ENCODE measurements around the gene PARD3.
"Not testable (repeated sequence)": the region's sequence is repeated elsewhere in the genome, so short reads cannot be mapped to it uniquely, and the experiment has no call there.

Gene PARD3

DNA sequence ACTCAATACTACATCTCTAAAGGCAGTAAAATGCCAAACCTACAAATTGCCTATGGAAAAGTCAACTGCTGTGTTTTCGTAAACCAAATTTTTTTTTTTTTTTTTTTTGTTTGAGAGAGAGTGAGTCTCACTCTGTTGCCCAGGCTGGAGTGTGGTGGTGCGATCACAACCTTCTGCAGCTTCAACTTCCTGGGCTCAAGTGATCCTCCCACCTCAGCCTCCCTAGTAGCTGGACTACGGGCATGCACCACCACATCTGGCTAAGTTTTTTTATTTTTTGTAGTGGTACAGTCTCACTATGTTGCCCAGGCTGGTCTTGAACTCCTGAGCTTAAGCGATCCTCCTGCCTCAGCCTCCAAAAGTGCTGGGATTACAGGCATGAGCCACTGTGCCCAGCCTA is 74.0 kb downstream of the PARD3 start:
- DNase-seq (ENCODE audit: low read depth): not testable (repeated sequence)

DNA sequence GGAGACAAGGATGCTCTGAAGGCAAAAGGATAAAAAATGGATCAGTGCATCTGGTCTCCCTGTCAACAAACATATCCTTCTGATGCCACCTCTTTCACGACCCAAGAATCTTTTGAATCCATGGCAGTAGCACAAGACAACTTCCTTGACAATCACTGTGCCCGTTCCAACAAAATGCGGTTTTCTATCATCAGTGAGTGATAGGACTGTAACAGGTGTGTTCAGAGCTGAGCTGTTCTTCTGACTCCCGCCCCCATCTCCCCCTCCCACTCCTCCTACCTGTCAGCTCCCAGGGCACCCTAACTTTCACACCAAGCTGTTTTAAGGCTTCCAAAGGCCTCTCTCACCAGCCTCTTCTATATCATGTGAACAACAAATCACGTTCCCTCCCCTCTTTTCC is 74.8 kb downstream of the PARD3 start:
- no peak for DNase-seq (ENCODE audit: low read depth)

DNA sequence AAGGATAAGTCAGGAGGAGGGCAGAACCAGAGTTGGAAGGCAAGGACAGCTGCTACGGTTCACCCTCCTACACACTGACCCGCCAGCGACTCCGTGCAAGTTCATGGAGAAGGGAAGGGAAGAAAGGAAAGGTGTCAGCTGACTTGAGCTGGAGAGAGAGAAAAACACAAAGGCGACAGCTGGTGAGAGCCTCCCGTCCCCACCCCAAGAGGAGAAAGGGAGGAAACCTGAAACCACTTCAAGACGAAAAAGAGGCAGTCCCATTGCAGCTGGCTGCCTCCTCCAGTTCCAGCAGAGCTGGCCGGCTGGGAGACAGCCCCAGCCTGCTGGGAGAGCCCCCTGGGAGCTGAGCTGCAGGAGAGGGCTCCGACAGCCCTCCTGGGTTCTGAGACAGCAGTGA is 75.2 kb downstream of the PARD3 start:
- no peak for DNase-seq (ENCODE audit: low read depth)

DNA sequence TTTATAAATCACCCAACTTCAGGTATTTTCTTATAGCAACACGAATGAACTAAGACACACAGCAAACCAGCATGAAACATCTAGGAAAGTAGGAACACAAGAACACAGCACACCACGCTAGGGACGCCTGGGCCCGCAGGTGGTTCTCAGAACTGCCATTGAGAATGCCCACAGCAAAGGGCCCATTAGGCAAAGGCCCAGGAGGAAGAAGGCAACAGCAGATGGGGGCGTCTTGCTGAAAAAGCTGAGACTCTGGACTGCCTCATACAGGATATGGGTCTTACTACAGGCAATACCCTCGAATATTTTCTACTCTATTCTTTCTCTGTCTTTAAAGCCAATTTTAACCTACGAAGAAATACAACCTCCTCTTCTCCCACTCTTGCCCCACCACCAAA is 77.3 kb downstream of the PARD3 start:
- DNase-seq (ENCODE audit: low read depth): no peak

DNA sequence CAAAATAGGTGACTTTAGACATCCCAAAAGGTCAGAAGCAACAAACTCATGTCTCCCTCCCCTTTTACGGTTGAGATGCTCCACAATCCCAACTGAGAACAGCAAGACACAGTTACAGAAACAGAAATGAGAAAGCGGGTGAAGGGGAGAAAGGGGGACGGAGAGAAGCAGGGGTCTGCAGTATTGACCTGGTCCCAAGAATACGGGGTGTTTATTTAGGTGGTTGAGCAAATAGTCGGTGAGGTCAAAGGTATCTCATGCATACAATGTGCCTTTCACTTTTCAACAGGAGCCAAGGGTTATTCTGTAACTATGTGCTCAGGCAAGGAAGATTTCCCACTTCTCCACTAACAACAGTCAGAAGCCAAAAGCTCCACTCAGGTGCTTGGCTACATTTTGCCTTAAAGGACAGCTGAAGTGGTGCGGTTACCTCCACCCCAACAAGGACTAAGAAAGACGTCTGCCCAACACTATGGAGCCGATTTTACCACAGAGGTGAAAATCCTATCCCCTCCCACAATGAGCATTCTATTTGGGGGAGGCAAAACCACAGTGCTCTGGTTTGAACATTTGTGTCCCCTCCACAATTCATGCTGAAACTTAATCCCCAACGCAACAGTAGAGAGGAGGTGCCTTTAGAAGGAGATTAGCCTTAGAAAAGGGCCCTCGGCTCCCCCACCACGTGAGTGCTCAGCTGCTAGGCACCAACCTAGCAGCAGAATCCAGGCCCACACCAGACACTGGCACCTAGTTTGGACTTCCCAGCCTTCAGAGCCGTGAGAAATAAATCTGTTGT is 77.9 kb downstream of the PARD3 start:
- no peak for DNase-seq (ENCODE audit: low read depth)

DNA sequence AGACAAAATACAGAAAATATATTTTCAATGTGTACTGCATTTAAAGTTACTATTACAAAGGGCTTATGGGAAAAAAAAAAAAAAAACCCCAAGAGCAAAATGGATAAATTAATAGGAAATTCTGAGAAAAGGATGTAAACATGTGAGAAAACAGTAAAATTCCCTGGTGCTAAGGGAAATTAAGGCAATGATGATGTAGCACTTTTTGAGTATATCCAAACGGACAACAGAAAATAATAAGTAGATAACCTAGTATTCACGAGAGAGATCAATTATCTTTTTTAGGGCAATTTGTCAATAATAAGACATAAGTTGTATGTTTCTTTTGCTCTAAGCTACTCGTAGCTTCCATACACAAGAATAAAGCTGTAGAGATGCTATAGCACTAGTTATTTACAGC is 80.2 kb downstream of the PARD3 start:
- no peak for DNase-seq (ENCODE audit: low read depth)

DNA sequence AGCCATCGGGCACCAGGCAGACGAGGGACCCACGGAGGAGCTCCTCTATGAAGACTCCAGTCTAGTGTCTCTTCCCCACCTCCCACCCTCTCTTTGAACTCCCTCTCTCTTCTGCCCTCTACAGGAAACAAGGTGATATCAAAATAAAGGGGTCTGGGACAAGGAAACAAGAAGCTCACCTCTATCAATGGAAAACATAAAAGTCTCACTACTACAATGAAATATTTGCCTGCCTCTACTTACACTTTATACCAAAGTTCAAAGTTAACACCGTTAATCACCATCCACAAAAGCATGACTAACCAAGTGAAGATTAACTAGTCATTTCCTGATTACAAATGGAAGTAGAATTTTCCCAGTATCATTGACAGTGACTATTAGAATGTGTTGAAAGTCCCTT is 82.2 kb downstream of the PARD3 start:
- no peak for DNase-seq (ENCODE audit: low read depth)

DNA sequence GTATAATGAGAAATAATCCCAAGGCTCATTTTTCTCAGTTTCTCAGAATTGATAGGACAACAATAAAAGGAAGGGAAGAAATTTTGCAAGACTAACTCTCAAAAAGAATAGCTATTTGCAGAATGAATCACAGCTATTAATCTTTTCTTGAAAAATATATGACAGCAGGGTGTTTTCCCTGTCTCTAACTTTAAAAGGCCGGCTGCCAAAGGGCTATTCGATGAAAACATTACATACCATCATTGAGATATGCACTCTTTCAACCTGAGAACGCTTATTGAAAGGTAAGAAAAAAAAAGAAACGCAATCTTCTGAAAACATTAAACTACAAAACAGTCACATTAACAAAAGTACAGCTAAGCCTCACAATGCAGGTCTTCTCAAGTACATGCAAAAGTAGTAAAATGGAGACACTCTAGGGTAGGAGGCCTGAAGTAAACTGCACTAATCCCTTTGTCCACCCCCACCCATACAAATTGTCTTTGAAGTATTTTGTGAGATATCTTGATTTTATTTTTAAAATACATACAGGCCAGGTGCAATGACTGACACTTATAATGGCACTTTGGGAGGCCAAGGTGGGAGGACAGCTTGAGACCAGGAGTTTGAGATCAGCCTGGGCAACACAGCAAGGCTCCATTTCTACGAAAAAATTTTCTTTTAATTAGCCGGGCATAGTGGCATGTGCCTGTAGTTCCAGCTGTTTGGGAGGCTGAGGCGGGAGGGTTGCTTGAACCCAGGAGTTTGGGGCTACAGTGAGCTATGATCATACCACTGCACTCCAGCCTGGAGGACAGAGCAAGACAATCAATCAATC is 83.0 kb downstream of the PARD3 start:
- no peak for DNase-seq (ENCODE audit: low read depth)

DNA sequence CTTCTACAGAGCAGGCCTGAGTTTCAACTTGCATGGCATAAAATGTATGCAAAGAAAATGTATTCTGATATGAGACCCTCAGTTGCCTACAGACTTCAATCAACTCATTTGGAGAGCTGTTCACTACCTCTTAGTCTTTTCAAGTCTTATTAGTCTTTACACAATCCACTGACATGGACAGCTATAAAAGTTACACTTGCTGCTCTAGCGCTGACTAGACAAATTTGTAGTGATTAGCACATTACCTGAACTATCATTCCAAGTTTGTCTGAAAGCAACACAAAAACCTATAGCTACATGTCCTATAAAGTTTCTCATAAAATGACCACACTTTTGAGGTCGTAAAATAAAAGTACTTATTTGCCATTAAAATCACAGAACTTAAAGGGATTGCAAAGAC is 83.9 kb downstream of the PARD3 start:
- no peak for DNase-seq (ENCODE audit: low read depth)

DNA sequence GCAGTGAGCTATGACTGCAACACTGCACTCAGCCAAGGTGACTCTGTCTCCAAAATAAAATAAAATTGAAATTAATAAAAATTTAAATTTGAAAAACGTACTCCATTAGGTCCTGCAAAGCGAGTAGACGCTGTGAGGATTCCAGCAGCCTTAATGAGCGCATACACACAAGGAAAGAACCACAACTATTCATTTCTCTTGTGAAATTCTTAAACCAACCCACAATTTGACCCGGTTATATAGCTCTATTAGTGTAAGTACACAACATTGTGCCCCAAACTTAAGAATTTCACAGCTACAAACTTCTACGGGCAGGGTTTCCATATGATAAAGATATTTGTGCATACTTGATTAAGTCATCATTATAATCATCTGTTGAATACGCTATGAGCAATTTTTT is 84.4 kb downstream of the PARD3 start:
- no peak for DNase-seq (ENCODE audit: low read depth)

DNA sequence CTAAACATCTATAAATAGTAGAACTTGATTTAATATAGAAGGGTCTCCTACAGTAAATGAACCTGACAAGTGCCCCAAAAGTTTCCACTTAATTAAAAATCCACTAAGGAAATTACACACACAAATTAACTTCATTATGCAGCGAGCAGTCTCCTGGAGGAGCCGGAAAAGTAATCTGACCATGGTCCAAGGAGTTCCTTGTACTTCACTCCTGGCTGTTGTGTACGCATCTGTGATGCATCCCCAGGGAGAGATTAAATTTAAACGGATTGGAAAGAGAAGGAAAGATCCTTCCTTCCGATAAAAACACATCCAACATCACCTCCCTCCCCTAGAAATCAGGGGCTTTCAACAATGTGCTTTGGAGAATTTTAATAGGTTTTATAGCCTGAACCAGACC is 85.5 kb downstream of the PARD3 start:
- no peak for DNase-seq (ENCODE audit: low read depth)

DNA sequence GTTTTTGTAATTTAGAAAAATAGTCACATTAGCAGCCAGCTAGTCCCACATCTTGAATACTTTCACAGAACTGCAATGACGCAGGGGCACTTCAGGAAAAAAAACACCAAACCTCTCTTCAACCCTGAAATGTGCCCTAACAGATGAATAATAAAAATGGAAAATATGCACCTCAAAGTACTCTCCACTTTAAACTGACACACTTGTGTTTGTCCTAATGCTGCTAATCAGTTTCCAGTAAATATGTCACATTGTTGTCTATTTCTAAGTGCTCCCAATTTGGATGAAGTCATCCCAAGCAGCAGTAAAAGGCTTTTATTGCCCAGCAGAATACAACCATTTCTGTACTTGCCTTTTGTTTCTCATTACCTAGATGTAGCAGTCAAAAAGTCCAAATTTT is 86.7 kb downstream of the PARD3 start:
- no peak for DNase-seq (ENCODE audit: low read depth)

DNA sequence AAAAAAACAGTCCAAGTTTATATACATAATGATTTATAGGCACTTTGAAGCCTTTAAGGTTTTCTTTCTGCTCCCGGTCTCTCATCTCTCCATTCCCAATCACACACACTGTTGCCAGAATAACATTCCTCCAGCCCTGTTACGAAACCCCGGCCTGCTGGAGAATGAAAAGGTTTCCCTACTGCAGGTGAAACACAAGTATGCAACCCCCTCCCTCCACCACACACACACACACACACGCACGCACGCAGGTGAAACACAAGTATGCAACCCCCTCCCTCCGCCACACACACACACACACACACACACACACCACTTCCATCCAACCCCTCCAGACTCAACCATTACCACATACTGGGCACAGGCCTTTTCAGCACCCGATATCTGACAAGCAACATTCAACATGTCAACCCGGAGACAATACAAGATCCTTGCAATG is 87.5 kb downstream of the PARD3 start:
- DNase-seq (ENCODE audit: low read depth): no peak

DNA sequence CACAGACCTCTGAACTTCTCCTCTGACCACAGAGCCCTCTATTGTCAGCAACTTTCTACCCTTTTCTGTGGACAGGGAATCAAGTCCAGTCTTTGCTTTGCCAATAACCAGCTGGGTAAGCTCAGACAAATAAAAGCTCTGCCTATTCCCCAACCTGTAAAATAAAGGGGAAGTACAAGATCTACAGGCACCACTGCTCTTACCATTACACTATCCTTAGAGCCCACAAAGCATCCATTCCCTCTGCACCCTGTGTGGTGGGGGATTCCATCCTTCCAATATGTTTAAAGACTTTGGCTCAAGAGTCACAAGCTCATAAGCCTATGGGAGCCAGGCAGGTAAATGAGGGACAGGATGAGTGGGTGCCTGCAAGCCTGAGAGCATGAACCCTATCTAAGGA is 88.2 kb downstream of the PARD3 start:
- no peak for DNase-seq (ENCODE audit: low read depth)

DNA sequence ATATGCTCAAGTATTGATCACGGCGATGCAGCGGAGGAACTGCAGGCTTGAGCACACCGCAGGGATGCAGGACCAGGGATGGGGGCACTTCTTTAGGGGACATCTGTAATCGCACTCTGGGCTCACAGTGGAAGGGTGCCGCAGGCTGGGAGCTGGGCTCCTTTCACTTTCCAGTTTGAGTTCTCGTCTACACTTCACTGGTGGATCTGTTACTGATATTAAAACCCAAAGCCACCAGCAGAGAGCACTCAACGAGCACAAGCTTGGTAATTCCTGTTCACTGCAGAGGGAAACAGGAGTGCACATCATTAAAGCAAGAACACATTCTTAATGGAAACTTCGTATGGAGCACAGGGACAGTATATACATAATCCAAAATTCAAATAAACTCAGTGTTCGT is 91.3 kb downstream of the PARD3 start:
- DNase-seq (ENCODE audit: low read depth): no peak

DNA sequence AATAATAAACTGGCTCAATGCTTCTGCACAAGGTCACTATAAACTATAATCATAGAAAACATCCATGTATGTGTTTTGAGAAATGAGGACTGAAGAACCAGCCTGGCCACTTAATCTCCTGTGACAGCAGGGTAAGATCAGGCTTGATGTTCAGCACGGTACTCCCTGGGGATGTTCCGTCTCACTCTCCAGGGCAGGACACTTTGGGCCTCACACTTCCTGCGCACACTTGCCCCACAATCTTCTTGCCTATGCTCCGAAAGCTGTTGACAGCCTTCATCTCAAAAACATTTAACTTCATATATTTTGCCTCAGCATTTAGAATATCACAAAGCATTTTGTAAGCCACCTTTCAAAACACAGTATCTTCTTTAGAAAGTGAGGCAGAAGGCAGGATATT is 92.7 kb downstream of the PARD3 start:
- no peak for DNase-seq (ENCODE audit: low read depth)

DNA sequence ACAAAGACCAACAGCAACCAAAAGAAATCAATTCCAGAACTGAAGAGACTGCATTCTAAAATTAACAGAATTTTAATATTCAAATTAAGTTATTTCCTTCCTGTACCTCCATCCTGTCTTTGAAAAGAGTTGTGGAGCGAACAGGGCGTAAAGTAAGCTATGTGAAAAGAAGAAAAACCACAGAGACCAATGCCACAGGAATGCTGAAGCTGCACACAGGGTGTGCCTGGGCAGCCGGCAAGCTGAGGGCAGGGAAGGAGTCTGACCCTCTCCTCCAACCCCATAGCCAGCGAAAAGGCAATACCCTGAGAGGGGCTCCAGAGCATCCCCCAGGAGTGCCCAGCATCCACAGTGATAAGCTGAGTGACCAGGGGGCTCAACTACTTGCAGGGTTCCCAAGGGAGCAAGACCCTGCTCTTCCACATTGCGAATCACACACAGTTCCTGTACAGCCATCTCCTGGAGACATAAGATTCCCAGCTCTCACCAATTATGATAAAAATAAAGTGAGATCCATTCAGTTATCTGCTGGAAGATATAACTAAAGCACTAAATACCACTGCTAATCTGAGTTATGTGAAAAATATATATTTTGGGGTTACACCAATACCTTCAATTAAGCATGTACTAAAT is 93.8 kb downstream of the PARD3 start:
- DNase-seq (ENCODE audit: low read depth): no peak

DNA sequence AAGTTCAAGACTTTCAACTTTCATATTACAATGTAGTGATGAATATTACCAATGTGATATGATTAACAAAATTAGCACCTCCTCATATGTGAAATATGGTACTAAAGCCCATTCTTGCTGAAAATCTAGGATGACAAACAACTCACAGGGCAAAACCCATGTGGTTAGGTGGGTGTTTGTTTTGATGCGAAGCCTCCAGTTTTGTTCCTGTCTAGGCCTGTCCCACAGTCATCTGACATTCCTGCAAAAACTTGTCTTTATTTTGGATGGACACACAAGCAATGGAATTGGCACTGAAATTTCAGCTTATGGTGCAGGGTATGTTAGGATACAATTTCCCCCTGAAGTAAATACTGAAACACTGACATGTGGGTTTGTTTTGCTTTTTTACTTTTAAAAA is 95.3 kb downstream of the PARD3 start:
- no peak for DNase-seq (ENCODE audit: low read depth)

DNA sequence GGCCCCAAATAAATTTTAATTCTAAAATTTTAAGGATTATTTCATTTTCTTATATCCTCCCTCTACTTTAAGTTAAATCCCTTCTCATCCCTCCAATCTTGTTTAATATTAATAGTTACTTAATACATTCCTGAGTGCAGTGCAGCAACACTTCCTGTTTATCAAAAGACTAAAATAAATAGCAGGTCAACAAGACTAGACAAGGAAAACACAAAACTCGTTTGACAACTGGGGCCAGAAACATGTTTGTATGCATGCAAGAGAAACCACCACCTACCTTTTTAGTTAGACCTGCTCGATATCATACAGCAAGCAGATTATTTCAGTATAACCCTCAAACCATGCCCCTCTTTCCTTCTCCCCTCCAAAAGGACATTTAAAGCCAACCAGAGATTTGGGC is 95.8 kb downstream of the PARD3 start:
- DNase-seq (ENCODE audit: low read depth): no peak

DNA sequence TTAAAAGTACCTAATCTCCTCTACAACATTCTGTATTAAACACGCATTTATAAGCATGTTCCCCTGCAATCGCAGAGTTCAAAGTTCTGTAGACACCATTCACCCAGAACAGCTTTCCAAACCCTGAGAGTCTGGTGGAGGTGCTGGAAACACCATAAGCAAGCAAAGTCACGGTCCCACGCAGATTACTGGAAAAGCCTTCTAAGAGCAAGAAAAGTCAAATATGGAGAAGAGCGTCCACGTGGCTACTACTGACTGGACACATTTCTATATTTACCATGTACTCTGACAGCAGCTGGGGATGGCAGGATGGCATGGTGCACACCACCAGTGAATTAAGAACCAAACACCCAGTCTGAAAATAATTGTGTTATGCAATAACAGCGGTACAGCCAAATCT is 97.7 kb downstream of the PARD3 start:
- no peak for DNase-seq (ENCODE audit: low read depth)

DNA sequence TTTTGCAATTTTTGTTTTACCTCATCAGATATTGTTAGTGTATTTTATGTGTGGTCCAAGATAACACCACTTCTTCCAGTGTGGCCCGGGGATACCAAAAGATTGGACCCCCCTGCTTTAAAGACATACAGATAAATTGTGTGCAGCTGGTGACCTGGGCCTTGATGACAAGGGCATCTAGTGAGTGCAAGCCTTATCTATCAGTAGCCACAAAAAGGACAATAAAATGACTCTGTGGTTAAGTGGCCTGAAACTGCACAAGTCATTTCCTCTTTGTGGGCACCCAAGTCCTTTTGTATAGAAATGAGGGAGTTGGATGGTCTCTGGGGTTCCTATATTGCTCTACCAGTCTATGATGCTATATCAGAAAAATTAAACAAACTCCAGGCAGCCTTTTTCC is 98.1 kb downstream of the PARD3 start:
- DNase-seq (ENCODE audit: low read depth): no peak

DNA sequence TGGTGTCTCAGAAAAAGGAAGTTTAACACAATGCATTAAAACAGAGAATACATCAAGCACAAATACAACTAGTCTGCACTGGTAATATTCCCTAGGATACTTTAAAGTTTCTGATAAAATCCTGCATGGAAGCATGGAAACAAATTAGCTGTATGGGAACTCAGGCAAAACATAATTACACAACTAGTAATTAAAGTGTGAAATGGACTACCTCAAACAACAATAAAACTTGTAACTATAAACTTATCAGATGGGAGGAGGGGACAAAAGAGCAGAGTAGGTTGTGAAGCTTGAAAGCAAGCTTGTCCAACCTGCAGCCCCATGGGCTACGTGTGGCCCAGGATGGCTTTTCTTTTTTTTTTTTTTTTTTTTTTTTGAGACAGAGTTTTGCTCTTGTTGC is 98.9 kb downstream of the PARD3 start:
- DNase-seq (ENCODE audit: low read depth): no peak

DNA sequence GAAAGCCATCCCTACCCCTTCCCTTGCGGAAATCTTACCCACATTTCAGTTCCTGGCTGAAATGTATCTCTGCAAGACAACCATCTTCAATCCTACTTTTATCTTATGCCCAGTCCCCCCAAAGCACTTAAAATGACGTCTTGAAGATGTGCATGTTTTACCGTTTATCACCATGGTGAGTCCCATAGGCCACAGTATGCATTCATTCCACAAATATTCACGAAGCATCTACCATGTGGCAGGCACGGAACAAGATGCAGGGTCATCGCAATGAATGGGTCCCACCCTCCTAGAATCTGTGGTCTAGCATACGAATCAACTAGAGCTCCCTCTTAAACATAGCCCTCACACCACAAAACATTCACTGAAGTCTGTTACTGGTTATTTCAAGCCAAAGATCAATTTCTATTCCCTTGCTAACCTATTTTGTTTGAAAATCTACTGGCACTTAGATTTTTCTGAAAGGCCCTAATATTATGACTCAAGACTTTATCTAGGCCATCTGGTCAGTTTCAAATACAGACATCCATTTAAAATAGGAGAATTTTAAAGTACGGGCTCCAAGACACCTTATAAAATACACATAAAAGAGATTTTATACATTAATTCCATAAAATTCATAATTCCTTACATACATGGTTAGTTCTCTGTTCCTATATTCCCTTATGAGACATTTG is 99.4 kb downstream of the PARD3 start:
- DNase-seq (ENCODE audit: low read depth): no peak

Measured in activated T-helper 9 cell treated with anti-CD3 and anti-CD28 coated beads, Interleukin-2, amount 50 U/mL, for 16 hours (primary cell).